HG03103 (cell line): ENCODE data around the gene SDF2.
"Not testable (repeated sequence)": the region's sequence is repeated elsewhere in the genome, so short reads cannot be mapped to it uniquely, and the experiment has no call there.

Experiments
- ATAC-seq: cut with Tn5 transposase; IDR thresholded peaks from one replicate; pipeline ENCODE4 v1.9.1; 2021; ENCODE audit warnings: low read depth; ENCODE audit not compliant: unreplicated experiment

Gene SDF2

DNA sequence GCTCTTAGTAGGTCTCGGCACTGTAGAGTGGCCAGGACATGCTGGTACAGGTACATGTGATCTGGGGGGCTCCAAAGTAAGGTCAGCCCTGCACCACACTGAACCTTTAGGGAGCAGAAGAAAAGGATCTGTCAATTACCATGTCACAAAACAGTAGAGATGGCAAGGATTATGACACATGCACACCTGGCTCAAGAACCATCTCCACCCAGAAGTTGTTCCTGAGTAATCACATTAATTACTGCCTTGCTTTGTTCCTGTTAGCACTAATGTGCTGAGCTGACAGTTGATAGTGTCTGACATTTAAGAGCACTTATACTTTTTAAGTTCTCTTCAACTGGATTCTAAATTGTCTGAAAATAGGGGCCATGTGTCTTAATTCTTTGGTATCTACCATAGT is 26.2 kb downstream of the SDF2 start:
- ATAC-seq: no peak

DNA sequence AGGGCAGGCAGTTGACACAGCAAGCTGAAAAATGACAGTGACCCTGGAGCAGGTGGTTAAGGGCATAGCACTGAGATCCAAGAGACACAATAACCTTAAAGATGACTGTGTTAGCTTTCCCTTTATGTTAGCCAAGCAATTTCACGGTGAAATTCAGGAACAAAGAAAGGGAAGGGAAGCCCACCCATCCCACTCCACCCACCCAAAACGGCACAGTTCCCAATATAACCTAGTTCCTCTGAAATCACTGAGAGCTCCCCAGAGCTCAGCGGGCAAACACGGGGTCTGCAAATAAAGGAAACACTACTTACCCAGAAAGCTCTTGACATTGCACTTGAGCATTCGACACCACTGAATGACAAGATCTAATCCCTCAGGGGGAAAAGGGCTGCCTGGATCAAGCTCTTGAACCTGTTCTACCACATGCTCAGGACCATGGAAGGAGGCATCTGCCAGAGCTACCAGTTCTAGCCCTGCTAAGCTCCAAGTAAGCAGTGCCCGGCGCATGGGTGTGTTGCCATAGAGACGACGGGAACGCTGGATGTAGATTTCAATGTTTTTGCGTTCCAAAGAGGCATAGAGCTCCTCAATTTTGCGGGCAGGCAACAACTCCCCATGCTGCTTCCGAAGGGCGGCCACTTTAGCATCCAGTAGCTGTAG is 27.4 kb downstream of the SDF2 start:
- ATAC-seq: no peak

DNA sequence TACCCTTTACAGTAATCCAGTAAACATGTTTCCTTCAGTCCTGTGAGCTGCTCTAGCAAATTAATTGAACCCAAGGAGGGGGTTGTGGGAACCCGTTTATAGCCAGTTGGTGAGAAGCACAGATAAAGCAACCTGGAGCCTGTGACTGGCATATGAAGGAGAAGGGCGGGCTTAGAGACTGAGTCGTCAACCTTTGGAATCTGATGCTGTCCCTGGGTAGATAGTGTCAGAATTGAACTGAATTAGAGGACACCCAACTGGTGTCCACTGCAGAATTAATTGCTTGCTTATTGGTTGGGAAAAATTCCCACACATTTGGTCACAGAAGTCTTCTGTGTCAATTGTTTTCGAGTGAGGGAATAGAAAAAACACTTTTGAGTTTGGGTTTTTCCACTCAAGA is 34.9 kb downstream of the SDF2 start:
- ATAC-seq: no peak

GRCh38 chr17:28624148-28624547 is 37.6 kb downstream of the SDF2 start:
- ATAC-seq: no peak

DNA sequence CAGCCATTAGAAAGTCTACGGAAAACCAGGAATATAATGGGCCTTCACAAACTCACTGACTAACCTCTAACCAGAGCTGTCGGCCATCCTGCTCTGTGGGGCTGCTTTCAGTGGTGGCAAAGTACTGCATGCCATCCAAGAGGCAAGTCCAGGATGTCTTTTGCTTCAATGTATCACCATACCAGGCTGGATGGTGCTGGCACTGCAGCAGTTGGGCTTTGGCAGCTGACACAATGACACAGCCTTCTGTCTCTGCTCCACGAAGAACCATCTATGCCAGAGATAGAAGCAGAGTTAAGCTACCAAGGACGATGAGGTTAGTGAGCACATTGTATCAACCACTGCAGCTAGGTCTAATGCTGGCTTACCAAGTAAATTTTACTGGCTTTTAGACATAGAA is 38.0 kb downstream of the SDF2 start:
- no peak for ATAC-seq

DNA sequence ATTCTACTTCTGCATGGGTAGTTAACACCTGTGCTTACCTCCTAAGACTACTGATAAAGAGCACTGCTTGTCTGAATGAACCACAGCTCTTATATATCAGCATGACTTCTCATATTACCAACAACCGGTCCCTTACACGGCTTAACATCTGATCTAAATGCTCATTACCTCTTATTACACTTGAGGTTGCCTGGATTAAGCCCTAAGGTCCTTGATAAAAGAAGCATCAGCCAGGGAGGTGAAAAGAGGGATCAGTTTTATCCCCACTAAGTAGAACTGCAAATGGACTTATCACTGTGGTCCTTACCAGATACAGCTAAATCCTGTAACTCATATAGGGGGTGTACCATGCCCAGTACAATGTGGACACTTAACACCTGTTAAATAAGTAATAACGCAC is 39.5 kb downstream of the SDF2 start:
- ATAC-seq: no peak

- no peak for ATAC-seq
Measured at GRCh38 chr17:28620010-28620409, 41.7 kb downstream of the SDF2 start.

DNA sequence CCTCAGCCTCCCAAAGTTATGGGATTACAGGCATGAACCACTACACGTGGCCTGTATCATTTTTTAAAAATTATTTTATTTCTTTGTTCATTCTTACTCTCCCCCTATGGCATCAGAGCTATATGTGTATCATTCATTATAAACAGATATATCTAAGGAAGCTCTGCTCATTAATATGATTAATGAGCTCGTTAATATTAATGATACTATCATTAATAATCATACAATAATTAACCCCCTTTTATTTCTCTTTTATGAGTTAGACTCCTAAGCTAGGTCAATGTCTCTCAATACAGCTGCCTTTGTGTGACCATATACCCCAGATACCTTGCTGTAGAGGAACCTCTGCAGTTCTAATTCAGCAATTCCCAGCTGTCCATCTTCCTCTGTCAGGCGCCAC is 43.2 kb downstream of the SDF2 start:
- ATAC-seq: no peak

GRCh38 chr17:28616281-28616680 is 45.4 kb downstream of the SDF2 start:
- ATAC-seq: no peak

DNA sequence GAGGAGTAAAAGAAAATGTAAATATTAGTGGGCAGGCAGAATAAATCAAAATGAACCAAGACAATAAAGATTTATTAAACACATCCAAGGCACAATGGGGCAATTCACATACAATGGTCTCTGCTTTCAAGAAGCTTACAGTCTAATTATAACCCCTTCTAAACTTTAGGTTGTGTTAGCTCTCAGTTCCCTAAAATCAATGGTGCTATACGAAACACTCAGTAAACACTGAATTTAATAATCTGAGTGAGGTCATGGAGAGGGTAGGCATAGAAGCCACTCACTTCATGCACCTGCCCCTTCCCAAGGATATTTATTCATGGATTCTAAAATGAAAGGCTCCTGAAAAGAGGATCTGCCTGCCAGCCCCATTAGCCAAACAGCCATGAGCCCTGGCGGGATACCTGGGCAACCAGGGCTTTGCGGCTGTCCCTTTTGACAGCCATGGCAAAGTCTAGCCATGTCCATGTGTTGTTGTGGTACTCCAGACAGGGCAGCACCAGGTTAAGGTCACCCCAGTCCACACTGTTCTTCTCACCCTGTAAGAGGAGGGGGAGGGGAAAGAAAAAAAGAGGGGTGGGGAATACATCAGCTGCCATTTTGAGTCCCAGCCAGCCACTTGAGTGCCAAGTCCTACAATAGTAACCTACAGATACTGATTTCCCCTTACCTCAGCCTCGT is 46.3 kb downstream of the SDF2 start:
- no peak for ATAC-seq

GRCh38 chr17:28613931-28614381 is 47.8 kb downstream of the SDF2 start, which contains the start of gene RSKR:
Gene RSKR (minus strand): TSS chr17:28614185. CDS start chr17:28614161, 24 bp downstream.
- no peak for ATAC-seq

DNA sequence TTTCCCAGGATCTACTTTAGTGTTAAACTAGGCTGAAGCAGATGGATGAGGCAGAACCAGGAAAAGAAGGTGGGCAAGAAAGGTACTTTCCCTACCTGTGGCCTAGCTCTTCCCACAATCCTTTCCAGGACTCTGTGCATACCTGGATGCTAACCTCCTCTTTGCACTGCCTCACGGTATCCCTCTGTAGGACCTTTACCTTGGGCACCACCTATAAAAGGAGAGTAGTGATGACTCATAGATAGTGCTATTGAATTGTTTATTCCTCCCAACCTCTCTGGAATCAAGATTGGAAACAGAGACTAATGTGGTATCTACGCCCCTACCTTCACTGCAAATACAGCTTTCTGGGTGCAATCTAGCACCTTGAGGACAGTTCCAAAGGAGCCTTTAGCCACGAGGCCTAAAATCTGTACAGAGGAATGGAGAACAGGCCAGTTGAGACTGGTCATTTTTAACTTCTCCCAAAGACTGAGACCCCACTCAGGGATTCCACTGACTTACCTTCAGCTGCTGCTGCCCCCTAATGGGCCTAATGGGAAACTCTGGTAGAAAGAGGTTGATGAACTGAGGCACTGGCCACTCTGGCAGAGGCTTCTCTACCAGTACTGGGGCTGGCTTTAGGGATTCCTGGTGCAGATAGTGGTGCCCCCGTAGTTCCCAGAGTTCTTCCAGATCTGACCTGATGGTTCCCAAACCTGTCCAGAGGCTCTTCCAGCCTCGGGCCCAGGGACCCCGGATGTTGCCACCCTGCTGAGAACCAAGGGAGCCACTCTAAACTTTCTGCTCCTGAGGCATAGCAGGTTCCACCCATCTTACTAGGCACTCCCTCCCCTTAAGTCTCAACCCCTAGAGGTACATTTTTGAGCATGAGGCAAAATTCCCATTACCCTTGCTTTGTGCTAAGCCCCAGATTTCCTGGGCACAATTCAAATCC is 48.5 kb downstream of the SDF2 start:
- no peak for ATAC-seq

GRCh38 chr17:28612531-28612930 is 49.2 kb downstream of the SDF2 start:
- no peak for ATAC-seq

- ATAC-seq: no peak
Measured at GRCh38 chr17:28610376-28610775, 51.3 kb downstream of the SDF2 start.

DNA sequence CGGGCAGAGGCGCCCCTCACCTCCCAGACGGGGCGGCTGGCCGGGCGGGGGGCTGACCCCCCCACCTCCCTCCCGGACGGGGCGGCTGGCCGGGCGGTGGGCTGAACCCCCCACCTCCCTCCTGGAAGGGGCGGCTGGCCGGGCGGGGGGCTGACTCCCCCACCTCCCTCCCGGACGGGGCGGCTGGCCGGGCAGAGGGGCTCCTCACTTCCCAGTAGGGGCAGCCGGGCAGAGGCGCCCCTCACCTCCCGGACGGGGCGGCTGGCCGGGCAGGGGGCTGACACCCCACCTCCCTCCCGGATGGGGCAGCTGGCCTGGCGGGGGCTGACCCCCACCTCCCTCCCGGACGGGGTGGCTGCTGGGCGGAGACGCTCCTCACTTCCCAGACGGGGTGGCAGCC is 57.7 kb downstream of the SDF2 start:
- not testable (repeated sequence) for ATAC-seq

GRCh38 chr17:28599311-28600184 is 62.2 kb downstream of the SDF2 start:
- ATAC-seq: peak; percentile 40

- ATAC-seq: peak; percentile 74
Measured at GRCh38 chr17:28598799-28599310, 62.9 kb downstream of the SDF2 start, which contains the start of gene SPAG5. Gene SPAG5 (minus strand): TSS chr17:28599025. CDS start chr17:28598946, 79 bp downstream.

GRCh38 chr17:28598389-28598788 is 63.3 kb downstream of the SDF2 start:
- no peak for ATAC-seq
